Measurements from ENCODE around the gene DYRK1A.

Gene DYRK1A

GRCh38 chr21:37565530-37566223 lies 199.1 kb downstream of the DYRK1A start:
- peak overlapping the region; percentile 4 for H3K4me3 Mint-ChIP-seq
- ATAC-seq, result no peak
- H3K27me3 Mint-ChIP-seq, result no peaks in the 10 kb centered on the region
- H3K9me3 Mint-ChIP-seq, result no peaks in the 10 kb centered on the region
- peak overlapping the region; percentile 91 for H3K27ac Mint-ChIP-seq
- H3K4me1 Mint-ChIP-seq, result peaks cover 16% of the 10 kb centered on the region
- H3K36me3 Mint-ChIP-seq, result no peaks in the 10 kb centered on the region

DNA sequence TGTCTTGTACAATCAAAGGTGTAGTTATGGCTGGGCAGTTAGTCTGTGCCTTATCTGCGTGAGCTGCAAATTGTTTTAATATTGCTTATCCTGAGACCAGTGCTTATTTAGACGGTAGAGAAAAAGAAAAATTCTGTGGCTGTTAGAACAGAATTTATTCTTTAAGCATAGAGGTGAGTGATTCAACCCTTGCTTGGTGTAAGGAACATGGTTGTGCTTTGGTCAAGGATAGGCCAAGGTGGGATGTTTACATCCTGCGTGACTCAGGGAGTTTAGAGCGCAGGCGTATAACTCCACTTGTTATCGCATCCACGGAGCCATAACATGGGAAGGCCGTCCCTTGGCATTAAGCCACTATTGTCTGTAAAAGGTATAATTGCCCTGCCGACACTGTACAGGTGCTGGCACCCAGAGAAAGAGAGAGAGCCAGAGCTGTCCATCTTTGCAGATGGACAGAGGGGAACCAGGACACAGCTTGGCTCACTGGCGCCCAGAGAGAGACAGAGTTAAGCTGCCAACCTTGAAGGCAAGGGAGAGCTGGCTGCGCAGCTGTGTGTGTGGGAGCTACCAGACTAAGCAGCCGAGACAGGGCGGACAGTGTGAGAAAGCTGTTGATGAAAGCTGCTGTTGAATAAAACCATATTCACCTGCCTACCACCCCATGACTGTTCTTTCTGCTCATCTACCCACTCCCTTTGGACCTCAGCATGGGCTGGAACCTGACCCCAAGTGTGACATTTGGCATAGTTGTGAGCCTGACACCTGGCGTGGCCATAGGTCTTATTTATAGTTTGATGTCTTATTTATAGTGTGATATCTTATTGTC lies 200.4 kb downstream of the DYRK1A start:
- Mint-ChIP-seq H3K27me3 (no peaks in the 10 kb centered on the region), H3K9me3 (no peaks in the 10 kb centered on the region), H3K36me3 (no peaks in the 10 kb centered on the region), H3K27ac (no peak overlapping the region), H3K4me1 (peaks cover 16% of the 10 kb centered on the region), H3K4me3 (no peak overlapping the region)
- ATAC-seq, result no peak

GRCh38 chr21:37568415-37568814 lies 201.8 kb downstream of the DYRK1A start:
- ATAC-seq, result no peak
- Mint-ChIP-seq H3K4me1 (peaks cover 16% of the 10 kb centered on the region), H3K36me3 (no peaks in the 10 kb centered on the region), H3K9me3 (no peaks in the 10 kb centered on the region), H3K27me3 (no peaks in the 10 kb centered on the region), H3K4me3 (no peak overlapping the region), H3K27ac (no peak overlapping the region)

- no peaks in the 10 kb centered on the region for H3K36me3 Mint-ChIP-seq
- no peak for ATAC-seq
- H3K9me3 Mint-ChIP-seq, result no peaks in the 10 kb centered on the region
- H3K4me1 Mint-ChIP-seq, result peaks cover 16% of the 10 kb centered on the region
- H3K4me3 Mint-ChIP-seq, result no peak overlapping the region
- no peaks in the 10 kb centered on the region for H3K27me3 Mint-ChIP-seq
- H3K27ac Mint-ChIP-seq, result no peak overlapping the region
These were observed 202.3 kb downstream of the DYRK1A start for GRCh38 chr21:37568916-37569315.

DNA sequence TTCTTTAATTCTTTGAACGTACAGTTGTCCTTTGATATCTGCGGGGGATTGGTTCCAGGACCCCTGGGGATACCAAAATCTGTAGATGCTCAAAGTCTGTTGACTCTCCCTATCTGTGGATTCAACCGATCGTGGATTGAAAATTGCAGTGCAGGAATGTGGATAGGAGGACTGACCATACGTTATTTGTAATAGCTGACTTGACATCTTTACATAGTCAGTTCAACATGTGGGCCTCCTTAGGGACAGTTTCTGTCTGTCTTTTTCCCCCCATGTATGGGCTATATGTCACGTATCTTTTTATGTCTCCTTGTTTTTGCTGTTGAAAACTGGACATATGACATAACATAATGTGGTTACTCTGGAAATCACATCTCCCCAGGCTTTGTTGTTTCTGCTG lies 204.9 kb downstream of the DYRK1A start:
- H3K36me3 Mint-ChIP-seq, result no peaks in the 10 kb centered on the region
- no peaks in the 10 kb centered on the region for H3K4me1 Mint-ChIP-seq
- H3K27ac Mint-ChIP-seq, result no peak overlapping the region
- H3K9me3 Mint-ChIP-seq, result no peaks in the 10 kb centered on the region
- ATAC-seq, result no peak
- H3K4me3 Mint-ChIP-seq, result no peak overlapping the region
- peaks cover 20% of the 10 kb centered on the region for H3K27me3 Mint-ChIP-seq

- peaks cover 5% of the 10 kb centered on the region for H3K9me3 Mint-ChIP-seq
- H3K27me3 Mint-ChIP-seq, result peaks cover 20% of the 10 kb centered on the region
- no peak overlapping the region for H3K4me3 Mint-ChIP-seq
- H3K36me3 Mint-ChIP-seq, result peaks cover 4% of the 10 kb centered on the region
- H3K27ac Mint-ChIP-seq, result no peak overlapping the region
- H3K4me1 Mint-ChIP-seq, result no peaks in the 10 kb centered on the region
- no peak for ATAC-seq
These were observed 207.7 kb downstream of the DYRK1A start for GRCh38 chr21:37574316-37574715.

GRCh38 chr21:37574751-37575150 lies 208.2 kb downstream of the DYRK1A start:
- H3K27me3 Mint-ChIP-seq, result peaks cover 20% of the 10 kb centered on the region
- H3K9me3 Mint-ChIP-seq, result peaks cover 5% of the 10 kb centered on the region
- no peak for ATAC-seq
- H3K36me3 Mint-ChIP-seq, result peaks cover 7% of the 10 kb centered on the region
- H3K4me3 Mint-ChIP-seq, result no peak overlapping the region
- H3K27ac Mint-ChIP-seq, result no peak overlapping the region
- no peaks in the 10 kb centered on the region for H3K4me1 Mint-ChIP-seq

DNA sequence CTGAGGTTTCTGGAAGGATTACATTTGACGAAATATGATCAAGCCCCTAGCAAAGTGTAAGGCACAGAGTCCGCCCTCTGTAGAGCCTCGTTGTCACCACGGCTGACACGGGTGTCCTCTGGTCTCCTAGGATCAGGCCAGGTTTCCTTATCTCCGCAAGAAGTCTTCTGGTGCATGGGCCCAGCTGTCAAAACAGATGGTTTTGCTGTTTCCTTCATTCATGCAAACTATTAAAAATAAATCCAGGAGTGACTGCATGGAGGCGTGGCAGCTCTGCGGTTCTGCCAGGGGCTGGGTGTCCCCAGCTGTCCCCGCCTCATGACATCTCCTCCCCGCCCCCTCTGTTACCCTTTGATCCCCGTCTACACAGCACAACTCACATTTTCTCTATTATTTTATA lies 209.0 kb downstream of the DYRK1A start:
- H3K36me3 Mint-ChIP-seq, result peaks cover 7% of the 10 kb centered on the region
- no peaks in the 10 kb centered on the region for H3K4me1 Mint-ChIP-seq
- peaks cover 5% of the 10 kb centered on the region for H3K9me3 Mint-ChIP-seq
- peaks cover 20% of the 10 kb centered on the region for H3K27me3 Mint-ChIP-seq
- H3K4me3 Mint-ChIP-seq, result no peak overlapping the region
- no peak for ATAC-seq
- H3K27ac Mint-ChIP-seq, result no peak overlapping the region

Data from stimulated activated memory B cell treated with anti-CD40 and anti-IgM and Interleukin-4, amounts not matched to agents 10 μg/mL and 1 μg/mL and 100 μg/mL, for 72 hours (primary cell).